Measurements from ENCODE around the gene PLCXD3.

GRCh38 chr5:41270423-41271251 lies 239.8 kb downstream of the PLCXD3 start:
- no peak for TF ChIP-seq POLR2A (IDR thresholded peaks at IDR 0.05; ENCODE audit: low read depth, low read length)
- no peak for TF ChIP-seq POLR2AphosphoS5 (IDR thresholded peaks at IDR 0.05; ENCODE audit: low read depth, low read length)
- no peak for TF ChIP-seq TAF1 (IDR thresholded peaks at IDR 0.05; ENCODE audit: borderline replicate concordance, low read depth, low read length)

Data from GM12892 (cell line).